Activated T-helper 1 cell treated with Interleukin-2 at 50 U/mL for 16 hours (primary cell): Measurements from ENCODE around the gene KRT10.

ENCODE experiments used
- DNase-seq: peaks from one replicate; pipeline ENCODE4 v3.0.0-alpha.2; 2020; ENCODE audit warnings: low read depth

The KRT10 gene

GRCh38 chr17:40803617-40804082 lies 18.8 kb downstream of the KRT10 start:
- peak; percentile 57 for DNase-seq

- DNase-seq = no peak
Observed at GRCh38 chr17:40801157-40801556, 21.3 kb downstream of the KRT10 start.

- no peak for DNase-seq
Observed at GRCh38 chr17:40800381-40800780, 22.0 kb downstream of the KRT10 start.

GRCh38 chr17:40799859-40800258 lies 22.6 kb downstream of the KRT10 start, which contains the start of gene KRT28:
TSS of gene KRT28 (minus strand) at chr17:40799959. CDS start at chr17:40799893, 66 bp downstream.
- no peak for DNase-seq

- DNase-seq = no peak
Observed at GRCh38 chr17:40796846-40797245, 25.6 kb downstream of the KRT10 start.

GRCh38 chr17:40795019-40795667 lies 27.3 kb downstream of the KRT10 start:
- no peak for DNase-seq

- DNase-seq = no peak
Observed at GRCh38 chr17:40794466-40794865, 27.9 kb downstream of the KRT10 start.

- no peak for DNase-seq
Observed at GRCh38 chr17:40793832-40794231, 28.6 kb downstream of the KRT10 start.

- no peak for DNase-seq
Observed at GRCh38 chr17:40791787-40792436, 30.5 kb downstream of the KRT10 start.

- no peak for DNase-seq
Observed at GRCh38 chr17:40791111-40791510, 31.3 kb downstream of the KRT10 start.

GRCh38 chr17:40782450-40782849 lies 40.0 kb downstream of the KRT10 start, which contains the start of gene KRT27:
TSS of gene KRT27 (minus strand) at chr17:40782550. CDS start at chr17:40782493, 57 bp downstream.
- DNase-seq = no peak

GRCh38 chr17:40779181-40779909 lies 43.1 kb downstream of the KRT10 start:
- DNase-seq = no peak

- DNase-seq = no peak
Observed at GRCh38 chr17:40778461-40778860, 44.0 kb downstream of the KRT10 start.

- DNase-seq = no peak
Observed at GRCh38 chr17:40777971-40778370, 44.4 kb downstream of the KRT10 start.

- DNase-seq = no peak
Observed at GRCh38 chr17:40777459-40777858, 45.0 kb downstream of the KRT10 start.

- no peak for DNase-seq
Observed at GRCh38 chr17:40775945-40776344, 46.5 kb downstream of the KRT10 start.

GRCh38 chr17:40772101-40772500 lies 50.3 kb downstream of the KRT10 start, which contains the start of gene KRT26:
TSS of gene KRT26 (minus strand) at chr17:40772201. CDS start at chr17:40772113, 88 bp downstream.
- no peak for DNase-seq
